Panc1 (cell line): ENCODE measurements around the gene ERBB2. TPM values are rescaled to one million over a fixed set of nuclear protein-coding genes. Genes with fewer than 3 reads are reported as not detected.

Experiments used
- ATAC-seq: fragments of 200-7000 bp; cut with Tn5 transposase; 2 replicates; pipeline ENCODE4 v1.9.1; 2020; ENCODE audit warnings: mild to moderate bottlenecking, moderate library complexity
- BruUV-seq: library from RNA; stranded (reverse); fragments of 400-500 nt; replicated peaks from 2 replicates; lab custom pipeline; 2021; lab: Mats Ljungman, UMichigan
- CTCF ChIA-PET: fragments of 300-600 bp; sonication (Branson Sonifier 250); formaldehyde crosslinking; loops from one replicate; lab custom pipeline; 2022; ENCODE audit warnings: antibody characterized with exemption; lab: Charles Lee
- POLR2A ChIA-PET: fragments of 300-600 bp; sonication (Branson Sonifier 250); formaldehyde crosslinking; loops from one replicate; lab custom pipeline; 2022; ENCODE audit warnings: antibody characterized with exemption; lab: Charles Lee
- DNase-seq: peaks from one replicate; pipeline ENCODE4 v3.0.0-alpha.2; 2010; ENCODE audit warnings: low read depth, low spot score
- H3K27ac ChIP-seq: 2 replicates; pipeline ENCODE4 v1.5.1; 2011; ENCODE audit warnings: mild to moderate bottlenecking, low read length, inconsistent platforms
- H3K27me3 ChIP-seq: fragments of 200-500 bp; sonication (Bioruptor generic); 2 replicates; pipeline ENCODE4 v1.6.0; 2014; ENCODE audit warnings: low read length, inconsistent platforms; ENCODE audit not compliant: control insufficient read depth, insufficient read depth
- H3K36me3 ChIP-seq: fragments of 200-500 bp; sonication (Bioruptor generic); 2 replicates; pipeline ENCODE4 v1.5.1; 2014; ENCODE audit warnings: inconsistent platforms, mild to moderate bottlenecking, low read length, moderate library complexity; ENCODE audit not compliant: control insufficient read depth, insufficient read depth
- H3K4me1 ChIP-seq: 2 replicates; pipeline ENCODE4 v1.5.1; 2011; ENCODE audit warnings: inconsistent platforms, mild to moderate bottlenecking, low read length, moderate library complexity; ENCODE audit not compliant: control insufficient read depth, insufficient read depth
- H3K4me3 ChIP-seq, 2 experiments: 2 replicates each; pipeline ENCODE4 v1.5.1; 2011 to 2012; ENCODE audit warnings: low read depth in 2 of 2, low read length in 2 of 2, mild to moderate bottlenecking in 2 of 2, inconsistent platforms in 1 of 2, moderate library complexity in 1 of 2
- H3K9me3 ChIP-seq: fragments of 200-500 bp; sonication (Bioruptor generic); 2 replicates; pipeline ENCODE4 v1.5.1; 2014; ENCODE audit warnings: low read depth, mild to moderate bottlenecking, inconsistent platforms, low read length, moderate library complexity; ENCODE audit not compliant: control insufficient read depth, insufficient read depth
- CTCF ChIP-seq: fragments of 450-650 bp; IDR thresholded peaks from 2 replicates; pipeline ENCODE4 v1.5.1; 2017; ENCODE audit warnings: mild to moderate bottlenecking
- POLR2AphosphoS5 ChIP-seq: IDR thresholded peaks from 2 replicates; pipeline ENCODE4 v1.6.1; 2012; ENCODE audit warnings: mild to moderate bottlenecking, low read depth, low read length, moderate library complexity
- REST ChIP-seq, 2 experiments: IDR thresholded peaks; 2 replicates each; pipeline ENCODE4 v1.6.1; 2011 to 2012; ENCODE audit warnings: low read depth in 2 of 2, control low read depth in 1 of 2, low read length in 1 of 2, mild to moderate bottlenecking in 1 of 2, moderate library complexity in 1 of 2; ENCODE audit not compliant: insufficient read depth in 1 of 2
- SIN3A ChIP-seq: IDR thresholded peaks from 2 replicates; pipeline ENCODE4 v1.6.1; 2012; ENCODE audit warnings: low read depth, mild to moderate bottlenecking, low read length, moderate library complexity, borderline replicate concordance; ENCODE audit not compliant: insufficient read depth
- TCF7L2 ChIP-seq: IDR thresholded peaks from 2 replicates; pipeline ENCODE4 v1.6.1; 2011; ENCODE audit warnings: mild to moderate bottlenecking, low read depth, low read length, inconsistent platforms
- in situ Hi-C: cut with HindIII; loops from 2 replicates; pipeline ENCODE4 v1.10.0; 2016; ENCODE audit warnings: low sequenced_read_pairs, low pct_unique_long_range_greater_than_20kb
- intact Hi-C: fragments of 100-400 bp; cut with micrococcal nuclease; formaldehyde crosslinking; loops from one replicate; pipeline ENCODE4 v1.10.0; 2022; ENCODE audit not compliant: unreplicated experiment
- total RNA-seq: library from RNA; stranded (reverse); gene quantifications from one replicate; pipeline ENCODE4 v1.2.1, GENCODE V29; 2021; ENCODE audit not compliant: unreplicated experiment

ERBB2 gene
- total RNA-seq, 1 experiment from 2014 or later: 68.6 TPM

- intact Hi-C loops: no loop called here
- ChIA-PET POLR2A (interaction anchor here (0.7 kb wide), 1 partner anchor 1993 kb away, joined by 5 read pairs; no protein-coding TSS in a partner anchor), CTCF (no interaction called here)
- in situ Hi-C loops: no loop called here
- TF ChIP-seq TCF7L2 (no peak), POLR2AphosphoS5 (no peak), SIN3A (no peak), CTCF (no peak), REST (IDR thresholded peaks at IDR 0.05; ENCODE audit: insufficient read depth in 1 of 2, low read depth in 2 of 2, low read length in 1 of 2) (no peak)
- Histone ChIP-seq H3K36me3 (no peaks in the 10 kb centered on the region), H3K9me3 (no peaks in the 10 kb centered on the region), H3K4me3 (peak overlapping the region in 1 of 2 experiments; percentile 36; a peak in 1 of 4 replicates), H3K4me1 (peaks cover 41% of the 10 kb centered on the region), H3K27me3 (no peaks in the 10 kb centered on the region), H3K27ac (peak overlapping the region; percentile 48; the same call in 1 of the 2 replicates)
- ATAC-seq (no peak), DNase-seq (no peak)
- BruUV-seq: no TSS peak
Observed at GRCh38 chr17:39663340-39663687, 36.5 kb upstream of the ERBB2 start.

- no TSS peak for BruUV-seq
- Histone ChIP-seq H3K36me3 (no peaks in the 10 kb centered on the region), H3K4me3 (peak overlapping the region; percentile 7 to 36; a peak in 2 of 4 replicates), H3K27ac (0 out of 2 replicates have a peak overlapping the region, but pooled peaks have one; percentile 57), H3K27me3 (no peaks in the 10 kb centered on the region), H3K9me3 (no peaks in the 10 kb centered on the region), H3K4me1 (peaks cover 46% of the 10 kb centered on the region)
- intact Hi-C loops: no loop called here
- DNase-seq (no peak), ATAC-seq (peak; percentile 72)
- ChIA-PET CTCF (no interaction called here), POLR2A (interaction anchor here (0.7 kb wide), 1 partner anchor 1993 kb away, joined by 5 read pairs; no protein-coding TSS in a partner anchor)
- TF ChIP-seq SIN3A (no peak), TCF7L2 (no peak), REST (IDR thresholded peaks at IDR 0.05; ENCODE audit: insufficient read depth in 1 of 2, low read depth in 2 of 2, low read length in 1 of 2) (no peak), CTCF (no peak), POLR2AphosphoS5 (no peak)
- in situ Hi-C loops: no loop called here
Observed at GRCh38 chr17:39663688-39664580, 35.9 kb upstream of the ERBB2 start.
